ENCODE data around the gene VLDLR. TPM values are rescaled to one million over a fixed set of nuclear protein-coding genes. Genes with fewer than 3 reads are reported as not detected.

The VLDLR gene
- total and polyA plus RNA-seq, 2 of the 13 experiments (the other 11 are each of a cell fraction or from before 2014, with no cell fraction given) = 3.4 to 10.5 TPM

DNA sequence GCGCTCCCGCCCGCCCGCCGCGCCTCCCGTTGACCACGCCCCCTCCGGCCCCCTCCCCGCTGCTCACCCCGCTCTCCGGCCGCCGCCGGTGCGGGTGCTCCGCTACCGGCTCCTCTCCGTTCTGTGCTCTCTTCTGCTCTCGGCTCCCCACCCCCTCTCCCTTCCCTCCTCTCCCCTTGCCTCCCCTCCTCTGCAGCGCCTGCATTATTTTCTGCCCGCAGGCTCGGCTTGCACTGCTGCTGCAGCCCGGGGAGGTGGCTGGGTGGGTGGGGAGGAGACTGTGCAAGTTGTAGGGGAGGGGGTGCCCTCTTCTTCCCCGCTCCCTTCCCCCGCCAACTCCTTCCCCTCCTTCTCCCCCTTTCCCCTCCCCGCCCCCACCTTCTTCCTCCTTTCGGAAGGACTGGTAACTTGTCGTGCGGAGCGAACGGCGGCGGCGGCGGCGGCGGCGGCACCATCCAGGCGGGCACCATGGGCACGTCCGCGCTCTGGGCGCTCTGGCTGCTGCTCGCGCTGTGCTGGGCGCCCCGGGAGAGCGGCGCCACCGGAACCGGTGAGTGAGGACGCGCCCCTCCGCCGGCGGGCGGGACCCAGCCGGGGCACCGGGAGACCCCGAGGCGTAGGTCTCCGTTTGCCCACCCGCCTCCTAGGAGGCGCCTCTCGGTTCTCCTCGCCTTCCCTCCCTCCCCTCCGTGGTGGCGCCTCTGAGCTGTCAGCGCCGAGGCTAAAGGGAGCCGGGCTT lies at the start of gene VLDLR (continued):
- TF ChIP-seq TOPORS (CRISPR knock-in tag; IDR thresholded peaks at IDR 0.05) = no peak
- TF ChIP-seq HNRNPLL (IDR thresholded peaks at IDR 0.05; ENCODE audit: low read depth, low read length, poor library complexity, severe bottlenecking) = peak; percentile 5

DNA sequence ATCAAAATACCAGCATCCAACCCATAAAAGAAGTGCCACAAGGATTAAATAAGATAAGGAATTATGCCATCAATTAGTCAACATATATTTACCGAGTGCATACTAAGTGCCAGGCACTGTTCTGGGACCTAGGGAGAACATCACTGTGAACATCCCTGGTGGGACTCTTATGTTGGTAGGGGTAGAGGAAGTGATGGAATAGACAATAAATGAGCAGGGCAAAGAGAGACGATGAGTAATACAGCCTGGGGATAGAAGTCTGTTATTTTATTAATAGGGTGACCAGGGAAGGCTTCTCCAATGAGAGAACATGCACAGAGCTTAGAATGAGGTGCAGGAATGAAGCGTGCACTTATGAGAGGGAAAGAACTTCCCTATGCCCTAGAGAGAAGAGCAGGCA lies 47.4 kb upstream of the VLDLR start:
- BruUV-seq (replicated peaks) = no TSS peak
- intact Hi-C loops (cut with micrococcal nuclease; ENCODE audit: unreplicated experiment) = no loop called here
- ATAC-seq = no peak
- TF ChIP-seq NFE2L2 (IDR thresholded peaks at IDR 0.05; ENCODE audit: low read length) = no peak
- TF ChIP-seq E2F5 (CRISPR knock-in tag; conservative IDR thresholded peaks at IDR 0.05) = no peak
- TF ChIP-seq KAT2B (IDR thresholded peaks at IDR 0.05; ENCODE audit: borderline replicate concordance, low read depth, low read length) = no peak
- TF ChIP-seq, protein P1, sequence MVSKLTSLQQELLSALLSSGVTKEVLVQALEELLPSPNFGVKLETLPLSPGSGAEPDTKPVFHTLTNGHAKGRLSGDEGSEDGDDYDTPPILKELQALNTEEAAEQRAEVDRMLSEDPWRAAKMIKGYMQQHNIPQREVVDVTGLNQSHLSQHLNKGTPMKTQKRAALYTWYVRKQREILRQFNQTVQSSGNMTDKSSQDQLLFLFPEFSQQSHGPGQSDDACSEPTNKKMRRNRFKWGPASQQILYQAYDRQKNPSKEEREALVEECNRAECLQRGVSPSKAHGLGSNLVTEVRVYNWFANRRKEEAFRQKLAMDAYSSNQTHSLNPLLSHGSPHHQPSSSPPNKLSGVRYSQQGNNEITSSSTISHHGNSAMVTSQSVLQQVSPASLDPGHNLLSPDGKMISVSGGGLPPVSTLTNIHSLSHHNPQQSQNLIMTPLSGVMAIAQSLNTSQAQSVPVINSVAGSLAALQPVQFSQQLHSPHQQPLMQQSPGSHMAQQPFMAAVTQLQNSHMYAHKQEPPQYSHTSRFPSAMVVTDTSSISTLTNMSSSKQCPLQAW (CRISPR knock-in tag; IDR thresholded peaks at IDR 0.05) = no peak
- TF ChIP-seq PLRG1 (conservative IDR thresholded peaks at IDR 0.05) = no peak
- no peak for TF ChIP-seq THRA (CRISPR knock-in tag; IDR thresholded peaks at IDR 0.05; ENCODE audit: borderline replicate concordance)
- TF ChIP-seq HCFC1 (IDR thresholded peaks at IDR 0.05; ENCODE audit: low read depth, low read length) = no peak
- no peak for TF ChIP-seq ZNF883 (CRISPR knock-in tag; IDR thresholded peaks at IDR 0.05; ENCODE audit: not compliant biosample characterization)
- no peak for TF ChIP-seq SNAPC4 (CRISPR knock-in tag; IDR thresholded peaks at IDR 0.05)
- TF ChIP-seq ZNF30 (CRISPR knock-in tag; IDR thresholded peaks at IDR 0.05) = no peak
- no peak for TF ChIP-seq NCOA5 (CRISPR knock-in tag; IDR thresholded peaks at IDR 0.05)
- TF ChIP-seq ZNF432 (CRISPR knock-in tag; IDR thresholded peaks at IDR 0.05; ENCODE audit: borderline replicate concordance) = no peak
- no peak for TF ChIP-seq ZNF768 (CRISPR knock-in tag; IDR thresholded peaks at IDR 0.05)

More for the DNA sequence above, 47.4 kb upstream of the VLDLR start:
- FAIRE-seq = no peak
- no peaks in the 10 kb centered on the region for H3K27me3 ChIP-seq (ENCODE audit: control insufficient read depth in 1 of 2, insufficient read depth in 2 of 2, low read length in 2 of 2)
- H3K27ac ChIP-seq (ENCODE audit: extremely low read length, insufficient read depth, low read length) = no peak overlapping the region
- H3K9ac ChIP-seq (ENCODE audit: insufficient read depth, low read depth, low read length) = no peak overlapping the region
- no peaks in the 10 kb centered on the region for H3K36me3 ChIP-seq (replicated peaks in 1 of 2; ENCODE audit: control insufficient read depth in 1 of 2, insufficient read depth in 2 of 2, low read length in 2 of 2)
- no peak overlapping the region for H3K4me3 ChIP-seq (replicated peaks in 1 of 3; ENCODE audit: insufficient read depth in 1 of 3, low read depth in 2 of 3, low read length in 3 of 3)
- H4K20me1 ChIP-seq (ENCODE audit: insufficient read depth, low read length) = no peaks in the 10 kb centered on the region
- 6% methylated on average over 3 of the region's 3 CpGs for WGBS (ENCODE audit: low lambda C conversion rate)
- in situ Hi-C loops (cut with HindIII; ENCODE audit: extremely low pct_ligation_motif_present, low pct_unique_long_range_greater_than_20kb) = no loop called here
- CTCF ChIA-PET (ENCODE audit: low intra/inter-chr PET ratio, low total read pairs) = no interaction called here
- POLR2A ChIA-PET = no interaction called here
- no peaks in the 10 kb centered on the region for H3K9me3 ChIP-seq (ENCODE audit: low read length)
- no peak overlapping the region for H3K4me2 ChIP-seq (ENCODE audit: low read depth, low read length)
- H3K4me1 ChIP-seq (ENCODE audit: insufficient read depth, low read length) = 0 out of 2 replicates have a peak, but pooled peaks cover 4% of the 10 kb centered on the region
- H2AFZ ChIP-seq (ENCODE audit: low read length) = no peak overlapping the region
- H3K79me2 ChIP-seq (ENCODE audit: insufficient read depth, low read length) = no peaks in the 10 kb centered on the region
- DNase-seq (ENCODE audit: low spot score) = no peak
